Fibroblast of skin of scalp (primary cell): ENCODE results near the gene HOOK2.
"Not testable (repeated sequence)": the region's sequence is repeated elsewhere in the genome, so short reads cannot be mapped to it uniquely, and the experiment has no call there.

Source experiments
- DNase-seq: peaks from one replicate; pipeline ENCODE4 v3.0.0-alpha.2; 2013

The HOOK2 gene

DNA sequence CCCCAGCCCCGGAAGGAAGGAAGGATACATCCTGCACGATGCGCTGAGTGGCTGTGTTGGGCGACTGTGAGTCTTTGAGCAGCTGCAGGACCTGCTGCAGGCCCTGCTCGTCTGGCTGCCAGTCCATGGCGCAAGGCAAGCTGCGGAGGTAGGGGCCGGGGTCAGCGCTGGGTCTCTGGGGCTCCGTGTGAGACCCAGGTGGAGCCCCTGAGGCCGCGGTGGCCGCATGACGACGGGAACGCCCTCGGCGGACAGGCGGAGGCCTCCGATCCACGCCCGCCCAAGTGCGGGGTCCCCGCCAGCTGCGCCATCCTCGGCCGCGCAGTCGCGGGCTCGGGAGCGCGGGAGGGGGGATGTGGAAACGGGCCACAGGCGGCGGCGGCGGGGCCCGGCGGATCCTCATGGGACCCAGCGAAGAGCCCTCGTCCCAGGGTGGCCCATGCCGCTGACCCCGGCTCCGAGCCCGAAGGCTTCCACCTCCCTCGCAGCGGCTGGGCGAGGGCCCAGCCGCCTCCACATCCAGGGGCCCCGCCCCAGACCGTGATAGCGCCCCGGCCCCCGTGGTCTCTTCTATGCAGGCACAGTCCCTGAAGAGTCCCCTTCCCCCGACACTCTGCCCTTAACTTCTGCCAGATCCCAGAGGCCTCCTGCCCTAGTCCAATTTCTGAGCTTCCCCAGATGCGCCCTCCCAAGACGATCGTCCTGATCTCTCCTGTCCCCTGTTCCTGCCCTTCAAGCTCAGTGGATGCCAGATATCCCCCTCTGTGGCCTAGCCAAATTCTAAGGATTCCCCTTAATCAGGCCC lies 54.3 kb downstream of the HOOK2 start:
- DNase-seq = no peak

DNA sequence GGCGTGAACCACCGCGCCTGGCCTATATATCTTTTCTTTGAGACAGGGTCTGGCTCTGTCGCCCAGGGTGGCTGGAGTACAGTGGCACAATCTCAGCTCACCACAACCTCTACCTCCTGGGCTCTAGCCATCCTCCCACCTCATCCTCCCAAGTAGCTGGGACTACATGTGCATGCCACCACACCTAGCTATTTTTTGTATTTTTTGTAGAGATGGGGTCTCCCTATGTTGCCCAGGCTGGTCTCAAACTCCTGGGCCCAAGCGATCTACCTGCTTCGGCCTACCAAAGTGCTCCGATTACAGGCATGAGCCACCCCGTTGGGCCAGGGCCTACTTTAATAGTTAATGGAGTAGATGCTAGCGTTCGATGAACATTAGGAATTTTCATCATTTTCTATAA lies 55.1 kb downstream of the HOOK2 start:
- no peak for DNase-seq

DNA sequence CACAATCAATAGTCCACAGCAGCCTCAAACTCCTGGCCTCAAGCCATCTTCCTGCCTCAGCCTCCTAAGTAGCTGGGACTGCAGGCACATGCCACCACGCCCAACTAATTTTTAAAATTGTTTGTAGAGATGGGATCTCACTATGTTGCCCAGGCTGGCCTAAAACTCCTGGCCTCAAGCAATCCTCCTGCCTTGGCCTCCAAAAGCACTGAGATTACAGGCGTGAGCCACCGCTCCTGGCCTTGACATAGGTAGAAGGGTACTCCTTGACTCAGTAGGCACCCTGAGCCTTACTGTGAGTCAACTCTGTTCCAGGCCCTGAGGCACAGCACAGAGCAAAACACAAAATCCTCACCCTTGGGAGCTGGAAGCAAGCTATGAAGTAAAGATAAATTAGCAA lies 59.4 kb downstream of the HOOK2 start:
- DNase-seq = no peak

DNA sequence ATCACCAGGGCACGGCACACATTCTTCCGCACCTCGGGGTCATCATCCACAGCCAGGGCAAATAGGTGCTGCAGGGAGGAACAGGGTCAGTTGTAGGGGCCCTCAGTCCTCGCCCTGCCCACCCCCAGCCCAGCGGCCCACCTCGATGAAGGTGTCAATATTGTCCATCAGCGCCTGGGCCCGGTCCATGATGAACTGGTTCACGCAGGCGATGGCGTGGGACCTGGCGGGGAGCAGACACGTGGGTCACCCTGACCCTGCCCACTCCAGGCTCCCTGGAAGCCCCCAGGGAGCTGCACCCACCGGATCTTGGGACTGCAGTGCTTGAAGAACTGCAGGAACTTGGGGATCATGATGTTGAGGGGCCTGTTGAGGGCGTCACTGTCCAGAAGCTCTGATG lies 60.2 kb downstream of the HOOK2 start:
- DNase-seq = no peak

DNA sequence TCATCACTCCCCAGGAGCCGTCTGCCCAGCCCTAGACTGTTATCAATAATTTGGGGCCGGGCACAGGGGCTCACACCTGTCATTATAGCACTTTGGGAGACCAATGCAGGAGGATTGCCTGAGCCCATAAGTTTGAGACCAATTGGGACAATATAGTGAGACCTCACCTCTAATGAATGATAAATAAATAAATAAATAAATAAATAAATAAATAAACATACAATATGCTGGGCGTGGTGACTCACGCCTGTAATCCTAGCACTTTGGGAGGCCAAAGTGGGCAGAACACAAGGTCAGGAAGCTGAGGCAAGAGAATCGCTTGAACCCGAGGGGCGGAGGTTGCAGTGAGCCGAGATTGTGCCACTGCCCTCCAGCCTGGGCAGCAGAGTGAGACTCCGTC lies 62.0 kb downstream of the HOOK2 start:
- not testable (repeated sequence) for DNase-seq
